Stomach smooth muscle (tissue), 2 donors: ENCODE measurements around the gene LPAR3.

Experiments
- H3K27ac ChIP-seq: one replicate; pipeline ENCODE4 v1.7.0; 2013; ENCODE audit warnings: mild to moderate bottlenecking, low read length, inconsistent platforms
- H3K27me3 ChIP-seq, 2 donors: one replicate each; pipeline ENCODE4 v1.7.0; 2013; ENCODE audit warnings: low read length in 2 of 2; ENCODE audit not compliant: insufficient read depth in 2 of 2, control insufficient read depth in 1 of 2
- H3K36me3 ChIP-seq, 2 donors: one replicate each; pipeline ENCODE4 v1.7.0; 2013; ENCODE audit warnings: low read length in 2 of 2; ENCODE audit not compliant: control insufficient read depth in 2 of 2, insufficient read depth in 2 of 2
- H3K4me1 ChIP-seq: one replicate; pipeline ENCODE4 v1.7.0; 2013; ENCODE audit warnings: low read length; ENCODE audit not compliant: control insufficient read depth, insufficient read depth
- H3K4me3 ChIP-seq, 2 donors: one replicate each; pipeline ENCODE4 v1.7.0; 2013; ENCODE audit warnings: low read length in 2 of 2
- H3K9ac ChIP-seq, 2 donors: one replicate each; pipeline ENCODE4 v1.7.0; 2013; ENCODE audit warnings: low read length in 2 of 2, mild to moderate bottlenecking in 1 of 2
- H3K9me3 ChIP-seq, 2 donors: one replicate each; pipeline ENCODE4 v1.7.0; 2013; ENCODE audit warnings: low read length in 2 of 2; ENCODE audit not compliant: control insufficient read depth in 2 of 2
- donor health status: healthy.
- donor health status: Pancreatic carcinoma.

LPAR3 gene

GRCh38 chr1:84795966-84796600 lies 96.9 kb downstream of the LPAR3 start:
- H3K4me3 ChIP-seq: no peak overlapping the region
- H3K4me1 ChIP-seq: no peaks in the 10 kb centered on the region
- no peak overlapping the region for H3K9ac ChIP-seq
- H3K27ac ChIP-seq: no peak overlapping the region
- no peaks in the 10 kb centered on the region for H3K27me3 ChIP-seq
- H3K9me3 ChIP-seq: peaks cover 0 to 4% of the 10 kb centered on the region in 2 donors
- H3K36me3 ChIP-seq: no peaks in the 10 kb centered on the region

DNA sequence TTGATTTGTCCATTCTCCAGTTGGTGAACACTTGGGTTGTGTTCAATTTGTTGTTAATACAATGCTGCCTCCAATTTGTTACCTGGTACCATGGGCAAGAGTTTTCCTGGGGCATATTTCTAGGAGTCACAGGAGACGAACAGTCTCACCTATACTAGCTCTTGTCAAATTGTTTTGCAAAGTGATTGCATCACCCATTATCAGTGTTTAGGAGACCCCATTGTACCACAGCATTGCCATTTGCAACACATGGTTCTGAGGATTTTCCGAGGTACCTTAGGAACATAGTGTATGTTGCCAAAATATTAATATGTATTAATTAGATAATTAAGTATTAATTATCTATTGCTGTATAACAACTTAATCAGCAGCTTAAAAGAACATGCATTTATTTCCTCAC lies 97.8 kb downstream of the LPAR3 start:
- no peaks in the 10 kb centered on the region for H3K4me1 ChIP-seq

GRCh38 chr1:84792421-84792820 lies 100.6 kb downstream of the LPAR3 start:
- Histone ChIP-seq H3K27ac (no peak overlapping the region), H3K27me3 (no peaks in the 10 kb centered on the region), H3K4me3 (no peak overlapping the region), H3K9me3 (peaks cover 3 to 4% of the 10 kb centered on the region in 2 donors), H3K9ac (no peak overlapping the region), H3K36me3 (no peaks in the 10 kb centered on the region), H3K4me1 (no peaks in the 10 kb centered on the region)

More for the DNA sequence above, 97.8 kb downstream of the LPAR3 start:
- no peaks in the 10 kb centered on the region for H3K36me3 ChIP-seq
- H3K27me3 ChIP-seq: no peaks in the 10 kb centered on the region
- no peak overlapping the region for H3K27ac ChIP-seq
- H3K9ac ChIP-seq: no peak overlapping the region
- no peak overlapping the region for H3K4me3 ChIP-seq
- peaks cover 0 to 4% of the 10 kb centered on the region in 2 donors for H3K9me3 ChIP-seq

- peaks cover 3 to 4% of the 10 kb centered on the region in 2 donors for H3K9me3 ChIP-seq
- no peak overlapping the region for H3K27ac ChIP-seq
- no peaks in the 10 kb centered on the region for H3K36me3 ChIP-seq
- no peak overlapping the region for H3K4me3 ChIP-seq
- no peak overlapping the region for H3K9ac ChIP-seq
- no peaks in the 10 kb centered on the region for H3K27me3 ChIP-seq
- peaks cover 9% of the 10 kb centered on the region for H3K4me1 ChIP-seq
Observed at GRCh38 chr1:84789014-84789413, 104.0 kb downstream of the LPAR3 start.

DNA sequence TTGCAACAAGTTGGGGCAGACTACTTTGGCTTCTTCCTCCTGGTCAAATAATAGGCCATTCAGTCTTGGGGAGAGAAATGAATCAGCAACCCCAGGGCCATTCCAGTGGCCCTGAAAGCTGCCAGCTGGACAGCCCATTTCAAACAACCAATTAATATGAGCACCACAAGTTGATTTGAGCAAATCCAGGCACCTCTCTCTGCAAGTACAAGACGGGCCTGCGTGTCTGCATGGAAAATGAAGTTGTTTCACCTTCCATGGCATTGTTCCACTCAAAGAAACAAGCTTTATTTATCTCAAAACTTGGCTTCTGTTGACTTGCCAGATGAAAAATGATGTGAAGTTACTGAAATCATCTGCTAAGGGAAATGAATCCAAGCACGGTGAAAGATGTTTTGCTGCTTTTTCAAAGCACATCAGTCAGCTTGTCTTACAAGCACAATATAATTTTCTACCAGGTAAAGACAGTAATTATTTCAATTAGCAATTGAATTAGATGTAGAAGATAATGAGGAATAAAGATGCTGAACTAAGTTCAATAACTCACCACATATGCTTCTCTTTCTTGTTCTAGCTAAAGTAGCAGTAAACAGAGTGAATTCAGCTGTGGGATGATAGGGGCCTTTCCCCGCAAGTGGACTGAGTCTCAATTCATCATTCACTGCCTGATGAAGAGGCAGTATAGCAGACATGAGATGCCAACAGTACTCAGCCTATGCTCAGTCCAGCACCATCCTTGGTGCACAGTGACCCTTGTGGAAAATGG lies 107.6 kb downstream of the LPAR3 start:
- H3K36me3 ChIP-seq: no peaks in the 10 kb centered on the region
- no peak overlapping the region for H3K27ac ChIP-seq
- peaks cover 9% of the 10 kb centered on the region for H3K4me1 ChIP-seq
- H3K27me3 ChIP-seq: no peaks in the 10 kb centered on the region
- H3K9ac ChIP-seq: no peak overlapping the region
- peaks cover 0 to 3% of the 10 kb centered on the region in 2 donors for H3K9me3 ChIP-seq
- H3K4me3 ChIP-seq: peak overlapping the region in 1 of 2 donors; percentile 17

- H3K4me3 ChIP-seq: no peak overlapping the region
- no peaks in the 10 kb centered on the region for H3K27me3 ChIP-seq
- peaks cover 15% of the 10 kb centered on the region for H3K4me1 ChIP-seq
- no peak overlapping the region for H3K9ac ChIP-seq
- H3K36me3 ChIP-seq: no peaks in the 10 kb centered on the region
- H3K27ac ChIP-seq: no peak overlapping the region
- H3K9me3 ChIP-seq: no peaks in the 10 kb centered on the region
Observed at GRCh38 chr1:84782881-84783280, 110.1 kb downstream of the LPAR3 start.

- H3K9me3 ChIP-seq: no peaks in the 10 kb centered on the region
- H3K36me3 ChIP-seq: no peaks in the 10 kb centered on the region
- no peak overlapping the region for H3K4me3 ChIP-seq
- H3K9ac ChIP-seq: no peak overlapping the region
- no peaks in the 10 kb centered on the region for H3K27me3 ChIP-seq
- peaks cover 15% of the 10 kb centered on the region for H3K4me1 ChIP-seq
- no peak overlapping the region for H3K27ac ChIP-seq
Observed at GRCh38 chr1:84781946-84782771, 110.8 kb downstream of the LPAR3 start.

DNA sequence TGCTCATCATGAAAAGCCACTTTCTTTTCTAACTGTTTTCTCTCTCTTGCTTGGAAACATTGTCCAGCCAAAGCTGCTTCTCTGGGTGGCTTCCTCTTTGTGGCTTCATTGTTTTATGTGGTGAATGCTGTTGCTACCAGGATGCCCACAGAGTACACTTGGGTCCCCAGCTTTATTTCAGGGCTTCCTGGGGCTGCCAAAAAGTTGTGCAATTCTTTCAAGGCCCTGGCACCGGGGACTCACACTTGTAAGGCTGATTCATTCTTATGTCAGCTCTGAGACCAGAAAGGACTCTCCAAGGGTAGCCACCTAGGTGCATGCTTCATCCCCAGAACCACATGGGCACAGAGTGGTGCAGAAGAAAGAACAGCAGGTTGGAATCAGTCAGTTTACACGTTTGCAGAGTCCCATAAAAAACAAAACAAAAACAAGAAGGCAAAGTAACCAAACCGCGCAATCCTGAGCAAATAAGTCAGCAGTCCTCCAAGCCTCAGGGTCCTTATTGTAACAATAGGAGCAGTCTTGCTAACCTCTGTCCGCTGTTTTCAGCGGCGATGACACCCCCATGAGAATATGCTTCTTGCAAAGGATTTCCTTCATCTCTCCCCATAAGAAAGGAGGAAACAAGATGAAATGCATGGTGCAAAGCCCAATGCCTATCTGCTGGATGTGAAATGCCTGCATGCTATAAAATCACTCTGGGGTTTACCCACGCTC lies 112.8 kb downstream of the LPAR3 start:
- Histone ChIP-seq H3K4me3 (no peak overlapping the region), H3K27me3 (no peaks in the 10 kb centered on the region), H3K27ac (no peak overlapping the region), H3K9ac (no peak overlapping the region), H3K4me1 (peaks cover 10% of the 10 kb centered on the region), H3K9me3 (no peaks in the 10 kb centered on the region), H3K36me3 (no peaks in the 10 kb centered on the region)

- Histone ChIP-seq H3K27me3 (no peaks in the 10 kb centered on the region), H3K9me3 (no peaks in the 10 kb centered on the region), H3K36me3 (no peaks in the 10 kb centered on the region), H3K27ac (no peak overlapping the region), H3K4me1 (peaks cover 16% of the 10 kb centered on the region), H3K4me3 (no peak overlapping the region), H3K9ac (no peak overlapping the region)
Observed at GRCh38 chr1:84776639-84777038, 116.4 kb downstream of the LPAR3 start.

GRCh38 chr1:84775535-84775920 lies 117.5 kb downstream of the LPAR3 start:
- no peak overlapping the region for H3K27ac ChIP-seq
- no peaks in the 10 kb centered on the region for H3K36me3 ChIP-seq

More at GRCh38 chr1:84775535-84775920, 117.5 kb downstream of the LPAR3 start:
- no peaks in the 10 kb centered on the region for H3K27me3 ChIP-seq
- peaks cover 16% of the 10 kb centered on the region for H3K4me1 ChIP-seq
- H3K9ac ChIP-seq: no peak overlapping the region
- no peaks in the 10 kb centered on the region for H3K9me3 ChIP-seq
- H3K4me3 ChIP-seq: no peak overlapping the region
